C4-2B (cell line): ENCODE data around the gene IGF2BP3.

Experiments
- CTCF ChIP-seq: fragments of 450-650 bp; conservative IDR thresholded peaks from 2 replicates; pipeline ENCODE4 v1.5.1; 2017; ENCODE audit warnings: mild to moderate bottlenecking
- ZFX ChIP-seq: fragments of 450-650 bp; IDR thresholded peaks from 2 replicates; pipeline ENCODE4 v1.6.1; 2017

- no peak for TF ChIP-seq CTCF
- no peak for TF ChIP-seq ZFX
Measured at GRCh38 chr7:23334482-23335056, 135.7 kb downstream of the IGF2BP3 start.
